Aorta (tissue), 5 donors: Measurements from ENCODE around the gene CACHD1. TPM values are rescaled to one million over a fixed set of nuclear protein-coding genes. Genes with fewer than 3 reads are reported as not detected.

Experiments
- ATAC-seq: fragments of 200-7000 bp; cut with Tn5 transposase; one replicate; pipeline ENCODE4 v1.9.1; 2022; ENCODE audit warnings: moderate library complexity; ENCODE audit not compliant: low FRiP score
- DNase-seq, 2 donors: peaks; one replicate each; pipeline ENCODE4 v3.0.0-alpha.2; 2020
- H3K27ac ChIP-seq, 2 donors: one replicate each; pipeline ENCODE4 v1.5.1; 2013; ENCODE audit warnings: low read length in 2 of 2, mild to moderate bottlenecking in 2 of 2, moderate library complexity in 2 of 2, control low read depth in 1 of 2, inconsistent platforms in 1 of 2, low read depth in 1 of 2
- H3K27me3 ChIP-seq, 2 donors: one replicate each; pipeline ENCODE4 v1.6.1; 2013; ENCODE audit warnings: control low read depth in 1 of 2, low read length in 1 of 2, mild to moderate bottlenecking in 1 of 2, moderate library complexity in 1 of 2; ENCODE audit not compliant: insufficient read depth in 2 of 2, control insufficient read depth in 1 of 2
- H3K36me3 ChIP-seq, 2 donors: one replicate each; pipeline ENCODE4 v1.6.1; 2013; ENCODE audit warnings: control low read depth in 1 of 2, low read length in 1 of 2, mild to moderate bottlenecking in 1 of 2; ENCODE audit not compliant: insufficient read depth in 2 of 2, control insufficient read depth in 1 of 2
- H3K4me1 ChIP-seq, 2 donors: one replicate each; pipeline ENCODE4 v1.6.1; 2013; ENCODE audit warnings: low read length in 2 of 2, control low read depth in 1 of 2, mild to moderate bottlenecking in 1 of 2, moderate library complexity in 1 of 2; ENCODE audit not compliant: insufficient read depth in 2 of 2, control insufficient read depth in 1 of 2
- H3K4me3 ChIP-seq, 2 donors: one replicate each; pipeline ENCODE4 v1.5.1; 2013; ENCODE audit warnings: low read length in 2 of 2, control low read depth in 1 of 2, mild to moderate bottlenecking in 1 of 2
- H3K9me3 ChIP-seq: one replicate; pipeline ENCODE4 v1.6.1; 2013; ENCODE audit warnings: mild to moderate bottlenecking, low read length; ENCODE audit not compliant: control insufficient read depth
- WGBS, 2 donors: extraction: QIAGEN DNeasy Blood & Tissue Kit; methylation state at CpG; one replicate each; pipeline ENCODE4 v1.1.7; 2013; 5-methylcytosine and 5-hydroxymethylcytosine counted together
- intact Hi-C, 2 donors: fragments of 100-400 bp; cut with DNase I; formaldehyde crosslinking; loops; one replicate each; pipeline versions ENCODE4 v1.14.2 to v1.15.0; 2022
- polyA plus RNA-seq, 2 donors: library from polyadenylated mRNA; stranded (reverse); fragments of 200-250 nt; gene quantifications; one replicate each; pipeline ENCODE4 v1.2.3, GENCODE V29; 2013
- total RNA-seq, 2 donors: library from RNA; stranded (reverse); fragmentation: NEBNext Ultra II Directional; extraction: Animal tissue kit (Norgen Biotek cat#: 25700); gene quantifications; one replicate each; pipeline ENCODE4 v1.2.1, GENCODE V29; 2021
- donor health status: healthy with polysubstance abuse.
- donor health status: Bipolar disorder and iron deficiency.
- donor health status: DM: no; HTN: no; CAD: no.
- donor health status: DM: no; HTN: no; CAD: no.
- donor health status: DM: yes; HTN: yes; CAD: no.

Gene CACHD1
- total and polyA plus RNA-seq, 4 donors, result 1.4 to 26.5 (median 5.0) TPM

- H3K27me3 ChIP-seq, result no peaks in the 10 kb centered on the region
- DNase-seq (no peak), ATAC-seq (peak; percentile 75)
- H3K4me3 ChIP-seq, result no peak overlapping the region
- no peaks in the 10 kb centered on the region for H3K9me3 ChIP-seq
- H3K27ac ChIP-seq, result no peak overlapping the region
- intact Hi-C loops, result no loop called here
- H3K4me1 ChIP-seq, result peaks cover 0 to 3% of the 10 kb centered on the region in 2 donors
- H3K36me3 ChIP-seq, result no peaks in the 10 kb centered on the region
- WGBS, 2 donors, result 17 to 33% methylated on average over 3 of the region's 3 CpGs
Observed at GRCh38 chr1:64526312-64526711, 56.4 kb downstream of the CACHD1 start.

- H3K27me3 ChIP-seq, result no peaks in the 10 kb centered on the region
- intact Hi-C loops, result no loop called here
- DNase-seq (no peak), ATAC-seq (no peak)
- H3K4me1 ChIP-seq, result peaks cover 0 to 3% of the 10 kb centered on the region in 2 donors
- no peaks in the 10 kb centered on the region for H3K9me3 ChIP-seq
- no peak overlapping the region for H3K4me3 ChIP-seq
- H3K36me3 ChIP-seq, result no peaks in the 10 kb centered on the region
- 97% methylated on average over 10 of the region's 10 CpGs for WGBS, 2 donors
- H3K27ac ChIP-seq, result no peak overlapping the region
Observed at GRCh38 chr1:64527165-64527564, 57.2 kb downstream of the CACHD1 start.

GRCh38 chr1:64527786-64528185 is 57.9 kb downstream of the CACHD1 start:
- intact Hi-C loops, result no loop called here
- H3K27me3 ChIP-seq, result no peaks in the 10 kb centered on the region
- ATAC-seq, result no peak
- H3K4me1 ChIP-seq, result peaks cover 0 to 3% of the 10 kb centered on the region in 2 donors
- H3K27ac ChIP-seq, result no peak overlapping the region
- DNase-seq, result no peak
- no peaks in the 10 kb centered on the region for H3K36me3 ChIP-seq
- no peaks in the 10 kb centered on the region for H3K9me3 ChIP-seq
- H3K4me3 ChIP-seq, result no peak overlapping the region

- H3K36me3 ChIP-seq, result no peaks in the 10 kb centered on the region
- intact Hi-C loops, result loop anchor here in 1 of 2 donors (10.0 kb wide), 1 partner anchor 56 kb away; the partner anchor contains the start of gene CACHD1
- H3K9me3 ChIP-seq, result peaks cover 3% of the 10 kb centered on the region
- no peak for DNase-seq
- H3K27ac ChIP-seq, result no peak overlapping the region
- H3K4me3 ChIP-seq, result no peak overlapping the region
- ATAC-seq, result no peak
- no peaks in the 10 kb centered on the region for H3K27me3 ChIP-seq
- no peaks in the 10 kb centered on the region for H3K4me1 ChIP-seq
Observed at GRCh38 chr1:64530969-64531692, 61.2 kb downstream of the CACHD1 start.

- Histone ChIP-seq H3K9me3 (peaks cover 3% of the 10 kb centered on the region), H3K36me3 (no peaks in the 10 kb centered on the region), H3K27me3 (no peaks in the 10 kb centered on the region), H3K4me1 (no peaks in the 10 kb centered on the region), H3K4me3 (no peak overlapping the region), H3K27ac (no peak overlapping the region)
- 96% methylated on average over 2 of the region's 2 CpGs for WGBS, 2 donors
- ATAC-seq (no peak), DNase-seq (no peak)
- intact Hi-C loops, result loop anchor here in 1 of 2 donors (10.0 kb wide), 1 partner anchor 58 kb away; the partner anchor contains the start of gene CACHD1
Observed at GRCh38 chr1:64532646-64533045, 62.7 kb downstream of the CACHD1 start.

- WGBS, 2 donors, result 37 to 40% methylated on average over 10 of the region's 10 CpGs
- ATAC-seq (peak; percentile 10), DNase-seq (no peak)
- H3K27me3 ChIP-seq, result no peaks in the 10 kb centered on the region
- no peak overlapping the region for H3K4me3 ChIP-seq
- no peaks in the 10 kb centered on the region for H3K36me3 ChIP-seq
- intact Hi-C loops, result loop anchor here in 1 of 2 donors (10.0 kb wide), 1 partner anchor 61 kb away; the partner anchor contains the start of gene CACHD1
- H3K4me1 ChIP-seq, result peaks cover 0 to 5% of the 10 kb centered on the region in 2 donors
- peaks cover 3% of the 10 kb centered on the region for H3K9me3 ChIP-seq
- H3K27ac ChIP-seq, result no peak overlapping the region
Observed at GRCh38 chr1:64535938-64536835, 66.3 kb downstream of the CACHD1 start.

- Histone ChIP-seq H3K9me3 (peaks cover 3% of the 10 kb centered on the region), H3K4me1 (peaks cover 0 to 5% of the 10 kb centered on the region in 2 donors), H3K4me3 (no peak overlapping the region), H3K36me3 (no peaks in the 10 kb centered on the region), H3K27ac (no peak overlapping the region), H3K27me3 (no peaks in the 10 kb centered on the region)
- 89 to 91% methylated on average over 8 of the region's 8 CpGs for WGBS, 2 donors
- DNase-seq (no peak), ATAC-seq (no peak)
- intact Hi-C loops, result loop anchor here in 1 of 2 donors (10.0 kb wide), 1 partner anchor 62 kb away; the partner anchor contains the start of gene CACHD1
Observed at GRCh38 chr1:64536836-64537490, 67.0 kb downstream of the CACHD1 start.

- 83 to 91% methylated on average over 4 of the region's 4 CpGs for WGBS, 2 donors
- H3K4me1 ChIP-seq, result peaks cover 0 to 5% of the 10 kb centered on the region in 2 donors
- peaks cover 3% of the 10 kb centered on the region for H3K9me3 ChIP-seq
- intact Hi-C loops, result loop anchor here in 1 of 2 donors (10.0 kb wide), 1 partner anchor 63 kb away; the partner anchor contains the start of gene CACHD1
- DNase-seq (no peak), ATAC-seq (no peak)
- no peak overlapping the region for H3K27ac ChIP-seq
- no peak overlapping the region for H3K4me3 ChIP-seq
- H3K27me3 ChIP-seq, result no peaks in the 10 kb centered on the region
- H3K36me3 ChIP-seq, result no peaks in the 10 kb centered on the region
Observed at GRCh38 chr1:64537942-64538341, 68.0 kb downstream of the CACHD1 start.
